Forelimb muscle (tissue), 1 donor: ENCODE measurements around the gene NR4A2. TPM values are rescaled to one million over a fixed set of nuclear protein-coding genes. Genes with fewer than 3 reads are reported as not detected.
A peak's percentile ranks its signal among the peaks of the same experiment; 100 is the strongest.

ENCODE experiments used
- DNase-seq: peaks from one replicate; pipeline ENCODE4 v3.0.0-alpha.2; 2013; ENCODE audit warnings: low read depth
- polyA plus RNA-seq: library from polyadenylated mRNA; unstranded; fragments of 120-200 nt; gene quantifications from one replicate; pipeline ENCODE4 v1.2.1, GENCODE V29; 2013; ENCODE audit not compliant: insufficient read length

Gene NR4A2
- polyA plus RNA-seq = 1.6 TPM

DNA sequence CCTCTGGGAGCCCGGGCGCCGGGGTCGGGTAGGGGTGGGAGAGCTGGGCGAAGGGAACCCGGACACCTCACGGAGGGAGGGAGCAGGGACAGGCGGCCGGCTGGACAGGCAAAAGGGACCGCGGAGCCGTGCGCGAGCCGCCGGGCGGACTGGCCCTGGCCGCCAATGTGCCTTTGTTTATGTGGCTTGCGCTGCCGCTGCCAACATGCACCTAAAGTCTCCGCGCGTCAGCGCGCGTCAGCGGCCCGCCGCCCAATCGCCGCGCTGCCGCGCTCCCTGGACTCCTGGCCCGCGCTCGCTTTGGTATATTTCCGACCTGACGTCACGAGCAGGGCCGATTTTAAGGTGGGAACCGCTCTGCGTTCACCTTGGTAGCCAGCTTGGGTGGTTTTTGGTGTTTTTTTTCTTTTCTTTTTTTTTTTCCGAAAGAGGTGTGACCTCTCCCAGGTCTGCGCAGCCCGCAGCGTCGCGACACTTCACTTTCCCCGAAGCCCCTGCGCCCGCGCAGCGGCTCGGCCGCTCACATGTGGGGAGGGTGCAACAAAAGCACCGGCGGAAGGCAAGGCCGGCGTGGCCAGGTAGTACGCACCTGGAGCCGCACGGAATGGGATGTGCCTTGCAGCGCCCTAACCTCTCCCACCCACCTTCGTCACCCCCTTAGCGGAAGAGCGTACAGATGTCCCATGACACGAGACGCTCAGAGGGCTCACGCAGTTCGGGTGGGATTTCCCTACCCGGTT is at the start of gene NR4A2:
TSS of gene NR4A2 (minus strand) at position 188 of the 740 bp plus-strand sequence. CDS start 2,535 bp downstream, outside the sequence.
- no peak for DNase-seq

- no peak for DNase-seq
Observed at GRCh38 chr2:156380117-156380645, 47.7 kb upstream of the NR4A2 start.

DNA sequence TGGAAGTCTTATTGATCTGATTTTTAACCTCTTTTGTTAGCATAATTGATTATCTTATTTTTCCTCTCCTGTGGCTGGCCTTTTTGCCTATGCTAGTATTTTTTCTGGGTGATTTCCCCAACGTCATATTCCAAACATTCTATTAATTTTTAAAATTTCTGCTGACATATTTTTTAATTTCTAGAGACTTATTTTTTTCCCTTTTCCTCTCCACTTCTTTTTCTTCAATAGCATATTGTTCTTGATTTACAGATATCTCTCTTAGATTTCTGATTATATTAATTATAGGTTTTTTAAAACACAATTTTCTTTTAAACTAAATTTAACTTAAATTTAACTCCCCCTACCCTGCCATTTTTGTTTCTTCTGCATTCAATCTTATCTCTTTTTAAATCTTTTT is 47.2 kb upstream of the NR4A2 start:
- DNase-seq = no peak

- no peak for DNase-seq
Observed at GRCh38 chr2:156379071-156379470, 46.5 kb upstream of the NR4A2 start.

DNA sequence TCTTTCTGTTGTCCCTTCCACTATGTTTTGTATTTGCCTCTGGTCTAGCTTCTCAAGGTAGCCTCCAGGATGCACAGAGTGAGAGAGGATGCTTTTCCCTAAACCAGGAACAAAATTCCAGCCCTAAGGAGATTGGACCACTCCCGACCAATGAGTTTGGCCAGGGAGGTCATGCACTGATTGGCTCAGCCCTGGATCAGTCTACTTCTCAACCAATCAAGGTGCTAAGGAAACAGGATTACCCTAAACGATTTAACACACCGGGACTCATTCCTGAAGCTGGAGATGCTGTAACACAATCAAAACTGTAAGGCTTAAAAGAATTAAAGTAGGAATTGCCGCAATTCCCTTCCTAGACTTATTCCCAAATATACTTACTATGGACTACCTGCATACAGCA is 34.2 kb upstream of the NR4A2 start:
- DNase-seq = no peak

GRCh38 chr2:156363141-156363540 is 30.6 kb upstream of the NR4A2 start:
- DNase-seq = no peak

- no peak for DNase-seq
Observed at GRCh38 chr2:156356014-156356754, 23.7 kb upstream of the NR4A2 start.

DNA sequence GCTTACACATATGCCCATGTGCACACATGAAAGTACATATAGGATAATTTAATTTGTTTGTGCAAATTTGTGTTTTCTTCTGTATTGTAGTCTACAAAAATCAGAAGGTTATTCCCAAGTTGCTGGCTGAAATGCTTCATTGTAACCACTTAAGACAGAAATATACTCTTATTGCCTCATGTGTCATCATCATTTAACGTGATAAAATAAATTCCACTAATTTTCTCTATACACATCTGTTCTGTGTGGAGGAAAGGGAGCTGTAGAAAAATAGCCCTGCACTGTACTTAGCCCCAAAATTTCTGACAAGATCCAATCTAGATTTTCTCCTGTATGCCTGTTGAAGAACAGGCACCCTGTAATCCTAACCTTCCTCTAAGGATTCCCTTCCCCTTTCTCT is 20.4 kb upstream of the NR4A2 start:
- no peak for DNase-seq

DNA sequence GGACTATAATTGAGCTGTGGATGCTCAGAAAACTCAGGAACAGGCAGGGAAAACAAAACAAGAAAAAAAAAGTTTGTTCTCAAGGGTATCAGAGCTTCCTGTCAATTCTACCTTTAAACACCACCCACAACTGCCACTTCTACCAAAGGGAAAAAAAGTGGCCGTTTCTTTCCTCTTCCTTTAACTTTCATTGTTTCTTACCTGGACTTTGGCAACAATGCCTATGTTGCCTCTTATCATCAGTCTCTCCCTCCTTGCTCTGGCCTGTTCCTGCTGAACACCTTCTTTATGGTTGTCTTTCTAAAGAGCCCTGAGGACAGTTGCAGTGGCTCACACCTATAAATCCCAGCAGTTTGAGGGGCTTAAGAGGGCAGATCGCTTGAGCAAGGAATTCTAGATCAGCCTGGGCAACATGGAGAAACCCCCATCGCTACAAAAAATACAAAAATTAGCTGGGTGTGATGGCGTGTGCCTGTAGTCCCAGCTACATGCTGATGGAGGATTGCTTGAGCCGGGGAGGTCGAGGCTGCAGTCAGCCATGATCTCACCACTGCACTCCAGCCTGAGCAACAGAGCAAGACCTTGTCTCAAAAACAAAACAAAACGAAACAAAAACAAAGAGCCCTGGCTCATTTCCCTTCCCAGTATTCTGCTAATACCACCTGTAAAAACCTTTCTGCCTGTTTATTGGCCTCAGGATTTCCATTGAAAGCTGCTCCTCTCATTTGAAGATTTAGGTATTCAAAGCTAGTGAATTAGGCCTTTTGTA is 18.0 kb upstream of the NR4A2 start:
- DNase-seq = no peak

- DNase-seq = no peak
Observed at GRCh38 chr2:156349605-156350004, 17.1 kb upstream of the NR4A2 start.

DNA sequence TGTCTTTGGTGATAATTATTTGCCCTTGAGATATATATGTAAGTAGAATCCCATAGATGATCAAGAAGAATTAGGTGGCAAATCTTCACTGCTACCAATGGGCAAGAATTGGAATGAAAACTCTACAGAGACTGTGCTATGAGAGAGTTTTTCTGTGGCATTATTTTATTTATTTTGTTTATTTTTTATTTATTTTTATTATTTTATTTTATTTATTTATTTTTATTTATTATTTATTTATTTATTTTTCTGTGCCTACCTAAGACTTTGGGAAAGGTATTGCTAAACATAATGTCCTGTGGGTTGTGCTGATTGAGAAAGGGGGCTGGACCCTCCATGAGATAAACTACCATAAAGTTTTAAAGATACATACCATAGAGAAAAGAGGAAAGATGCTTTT is 16.6 kb upstream of the NR4A2 start:
- DNase-seq = no peak

DNA sequence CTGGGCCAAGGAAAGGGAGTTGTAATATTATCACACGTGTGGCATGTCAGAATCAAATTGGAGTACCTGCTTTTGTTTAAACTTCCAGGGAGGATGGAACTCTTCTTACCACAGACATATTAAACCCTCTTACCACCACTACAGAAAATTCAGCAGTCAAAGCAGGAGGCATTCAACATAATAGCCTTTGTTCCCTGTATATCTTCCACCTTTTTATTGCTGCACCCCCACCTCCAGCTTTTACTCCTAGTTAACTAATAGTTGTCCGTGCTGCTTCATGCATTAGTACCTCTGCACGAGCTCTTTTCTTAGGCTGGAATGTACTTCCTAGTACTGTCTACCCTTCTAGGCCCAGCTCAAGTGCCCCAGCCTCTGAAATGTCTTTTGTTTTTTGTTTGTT is 14.9 kb upstream of the NR4A2 start:
- DNase-seq = no peak

- no peak for DNase-seq
Observed at GRCh38 chr2:156346731-156347130, 14.2 kb upstream of the NR4A2 start.

- DNase-seq = no peak
Observed at GRCh38 chr2:156345582-156345981, 13.1 kb upstream of the NR4A2 start.

DNA sequence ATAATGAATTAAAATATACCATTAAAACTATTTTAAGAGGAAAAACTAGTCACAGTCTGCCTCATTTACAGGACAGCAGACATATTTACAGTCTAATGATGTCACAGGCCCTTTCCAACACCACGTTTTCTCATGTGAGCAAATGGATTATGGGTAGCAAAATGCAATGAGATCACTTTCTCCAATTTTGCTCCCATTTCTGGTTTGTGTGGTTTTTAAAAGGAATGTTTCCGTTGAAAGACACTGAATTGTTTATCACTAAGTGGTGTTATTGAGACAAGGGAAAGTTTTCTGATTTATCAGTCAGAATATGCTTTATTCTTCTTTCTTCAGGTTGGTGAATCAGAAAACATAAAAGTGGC is 11.4 kb upstream of the NR4A2 start:
- DNase-seq = no peak

- no peak for DNase-seq
Observed at GRCh38 chr2:156343096-156343939, 10.8 kb upstream of the NR4A2 start.

DNA sequence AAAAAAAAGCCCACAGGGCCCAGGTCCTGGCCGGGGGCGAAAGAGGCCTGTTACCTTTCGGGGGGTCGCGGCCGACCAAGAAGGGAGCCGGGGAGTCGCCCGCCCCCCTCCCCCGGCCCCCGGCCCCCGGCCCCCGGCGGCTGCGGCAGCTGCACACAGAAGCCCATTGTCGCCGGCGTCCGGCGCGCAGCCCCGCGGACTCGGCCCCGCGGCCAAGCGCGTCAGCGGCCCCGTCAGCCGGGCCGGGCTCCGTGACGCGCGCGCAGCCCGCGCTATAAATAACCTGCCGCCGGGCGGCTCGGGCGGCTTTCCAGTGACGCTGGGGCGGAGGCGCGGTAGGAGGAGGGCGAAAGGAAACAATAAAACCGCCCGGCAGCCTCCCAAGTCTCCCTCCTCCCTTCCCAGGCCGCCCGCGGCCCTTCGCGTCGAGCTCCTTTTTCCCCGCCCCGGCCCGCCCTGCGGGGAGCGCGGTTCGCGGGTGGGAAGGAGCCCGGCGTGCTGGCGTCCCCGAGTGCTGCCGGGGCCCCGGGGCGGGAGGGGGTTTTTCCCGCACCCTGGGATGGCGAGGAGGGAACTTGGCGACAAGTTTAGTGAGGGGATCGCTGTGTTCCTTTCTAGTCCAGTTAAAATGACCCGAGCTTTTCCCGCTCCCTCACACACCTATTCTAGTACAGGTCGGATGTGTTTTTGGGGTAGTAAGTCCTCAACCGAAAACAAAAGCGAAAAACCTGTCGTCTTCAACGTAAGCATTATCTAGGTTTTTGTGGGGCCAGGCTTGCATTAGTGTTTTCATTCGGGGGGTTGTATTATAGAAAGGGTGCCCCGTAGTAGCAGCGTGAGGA is 10.0 kb upstream of the NR4A2 start:
- peak; percentile 83 for DNase-seq

DNA sequence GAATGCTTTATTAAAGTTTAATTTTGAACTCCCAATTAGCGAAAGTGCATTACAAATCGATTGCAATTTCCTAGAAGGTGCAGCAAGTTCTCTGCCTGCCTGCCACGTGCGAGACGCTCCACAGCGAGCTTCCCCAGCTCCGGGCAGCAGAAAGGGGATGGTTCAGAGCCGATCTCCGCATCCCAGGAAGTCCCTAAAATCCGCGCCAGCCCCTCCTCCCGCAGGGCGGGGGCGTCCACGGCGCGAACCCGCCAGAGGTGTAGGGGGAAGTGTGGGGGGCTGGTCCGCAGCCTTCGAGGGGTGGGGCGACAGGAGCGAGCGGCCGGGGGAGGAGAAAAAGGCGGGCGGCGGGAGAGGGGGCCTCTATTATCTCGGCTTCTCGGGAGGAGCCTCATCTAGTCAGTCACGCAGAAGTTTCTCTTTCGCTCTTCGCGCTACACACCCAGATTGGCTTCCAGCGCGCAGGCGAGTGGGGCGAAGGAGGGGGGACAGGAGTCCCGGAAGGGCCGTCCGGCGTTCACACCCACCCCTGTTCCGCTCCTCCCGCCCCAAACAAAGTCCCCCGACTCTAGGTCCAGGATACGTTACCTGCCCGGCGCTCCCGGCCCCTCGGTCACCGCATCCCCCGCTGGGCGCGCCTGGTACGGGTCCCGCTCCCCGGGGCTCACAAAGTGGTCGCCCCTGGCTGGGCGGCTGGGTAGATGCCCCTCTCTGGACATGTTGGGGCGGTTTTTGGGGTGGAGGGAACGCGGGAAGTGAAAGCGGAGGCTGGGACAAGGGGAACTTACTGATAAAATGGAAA is 9.1 kb upstream of the NR4A2 start:
- peak; percentile 80 for DNase-seq

GRCh38 chr2:156340804-156341451 is 8.4 kb upstream of the NR4A2 start:
- no peak for DNase-seq
